Gastroesophageal sphincter (tissue), 4 donors: ENCODE measurements around the gene HCFC1. TPM values are rescaled to one million over a fixed set of nuclear protein-coding genes. Genes with fewer than 3 reads are reported as not detected.
A peak's percentile ranks its signal among the peaks of the same experiment; 100 is the strongest.

Source experiments
- ATAC-seq: fragments of 150-250 bp; one replicate; pipeline ENCODE4 v1.9.1; 2016; ENCODE audit warnings: mild to moderate bottlenecking, moderate library complexity
- H3K27ac ChIP-seq, 4 donors: fragments of 200-600 bp; sonication (generic) in 3 of 4; 1 replicate in 3 of 4; 2 replicates in 1 of 4; pipeline ENCODE4 v1.5.1; 2016 to 2019
- H3K27me3 ChIP-seq: fragments of 200-600 bp; sonication (generic); one replicate; pipeline ENCODE4 v1.5.1; 2019
- H3K36me3 ChIP-seq, 2 donors: fragments of 200-600 bp; sonication (generic); one replicate each; pipeline ENCODE4 v1.5.1; 2019; ENCODE audit warnings: control low read depth in 1 of 2
- H3K4me1 ChIP-seq, 3 donors: fragments of 200-600 bp; sonication (generic); 1 replicate in 2 of 3; 2 replicates in 1 of 3; pipeline ENCODE4 v1.5.1; 2016 to 2019; ENCODE audit warnings: control low read depth in 2 of 3
- H3K4me3 ChIP-seq, 2 donors: fragments of 200-600 bp; sonication (generic); one replicate each; pipeline ENCODE4 v1.5.1; 2019; ENCODE audit warnings: mild to moderate bottlenecking in 1 of 2, moderate library complexity in 1 of 2
- H3K9me3 ChIP-seq, 3 donors: fragments of 200-600 bp; sonication (generic); one replicate each; pipeline ENCODE4 v1.5.1; 2017 to 2019; ENCODE audit warnings: control low read depth in 2 of 3
- CTCF ChIP-seq, 4 experiments: fragments of 200-600 bp in 2 of 4; fragments of 450-650 bp in 2 of 4; sonication (generic) in 1 of 4; IDR thresholded peaks; one replicate each; pipeline ENCODE4 v1.5.1; 2017 to 2019; ENCODE audit warnings: antibody characterized with exemption in 4 of 4, mild to moderate bottlenecking in 2 of 4, moderate library complexity in 2 of 4
- EP300 ChIP-seq: sonication (generic); formaldehyde crosslinking; IDR thresholded peaks from one replicate; pipeline ENCODE4 v1.6.1; 2017; ENCODE audit warnings: antibody characterized with exemption, mild to moderate bottlenecking
- POLR2A ChIP-seq, 2 donors: fragments of 450-650 bp; IDR thresholded peaks; one replicate each; pipeline ENCODE4 v1.6.1; 2017; ENCODE audit warnings: antibody characterized with exemption in 2 of 2, mild to moderate bottlenecking in 2 of 2, moderate library complexity in 1 of 2
- POLR2AphosphoS5 ChIP-seq: sonication (generic); formaldehyde crosslinking; IDR thresholded peaks from one replicate; pipeline ENCODE4 v1.6.1; 2017; ENCODE audit warnings: antibody characterized with exemption
- WGBS, 2 donors: methylation state at CpG; one replicate each; pipeline ENCODE4 v1.1.5; 2018; ENCODE audit warnings: low coverage in 1 of 2; 5-methylcytosine and 5-hydroxymethylcytosine counted together
- total RNA-seq, 4 donors: library from RNA; depleted of rRNA; stranded (reverse); fragments of >200 nt; gene quantifications; one replicate each; pipeline ENCODE4 v1.1.0, GENCODE V29; 2016

Gene HCFC1
- total RNA-seq, 4 donors from 2014 or later, result 32.9 to 94.4 (median 43.1) TPM

- Histone ChIP-seq H3K36me3 (peaks cover 0 to 16% of the 10 kb centered on the region in 2 donors), H3K4me1 (peaks cover 0 to 78% (median 21%) of the 10 kb centered on the region in 3 donors), H3K27ac (peak within 1 kb of the TSS; percentile 88 to 96 (median 91)), H3K4me3 (peak within 1 kb of the TSS in 1 of 2 donors; percentile 62), H3K9me3 (no peaks in the 10 kb centered on the region), H3K27me3 (no peaks in the 10 kb centered on the region)
- ATAC-seq, result no peak
- TF ChIP-seq EP300 (no peak), POLR2AphosphoS5 (no peak), POLR2A (IDR thresholded peaks at IDR 0.05) (no peak), CTCF (IDR thresholded peaks at IDR 0.05) (no peak)
- WGBS, 2 donors, result 60% methylated on average over 1 of the region's 59 CpGs; no CpG with 5 or more reads in 1 of the 2 donors
Observed at GRCh38 chrX:153925739-153926551, 45.7 kb downstream of the HCFC1 start, which contains the start of gene ARHGAP4. TSS of gene ARHGAP4 (minus strand) at chrX:153926264. CDS start at chrX:153926202, 62 bp downstream.

- no peak for ATAC-seq
- peaks cover 0 to 83% (median 21%) of the 10 kb centered on the region in 3 donors for H3K4me1 ChIP-seq
- peak overlapping the region in 3 of 4 donors; percentile 88 to 92 (median 90) for H3K27ac ChIP-seq
Observed at GRCh38 chrX:153925387-153925738, 46.3 kb downstream of the HCFC1 start.

GRCh38 chrX:153924149-153924861, 47.3 kb downstream of the HCFC1 start:
- no peaks in the 10 kb centered on the region for H3K36me3 ChIP-seq
- H3K27ac ChIP-seq, result peak overlapping the region in 3 of 4 donors; percentile 14 to 43 (median 32)
- H3K9me3 ChIP-seq, result no peaks in the 10 kb centered on the region
- H3K4me3 ChIP-seq, result peak overlapping the region in 1 of 2 donors; percentile 62
- no peaks in the 10 kb centered on the region for H3K27me3 ChIP-seq
- peaks cover 0 to 75% (median 21%) of the 10 kb centered on the region in 3 donors for H3K4me1 ChIP-seq
- TF ChIP-seq POLR2AphosphoS5, result peak; percentile 23
- TF ChIP-seq EP300, result no peak
- TF ChIP-seq CTCF (IDR thresholded peaks at IDR 0.05), result peak in 2 of 4 experiments; percentile 29 to 32
- 0% methylated on average over 1 of the region's 14 CpGs; no CpG with 5 or more reads in 1 of the 2 donors for WGBS, 2 donors
- no peak for ATAC-seq

More at GRCh38 chrX:153925387-153925738, 46.3 kb downstream of the HCFC1 start:
- Histone ChIP-seq H3K4me3 (peak overlapping the region in 1 of 2 donors; percentile 62), H3K27me3 (no peaks in the 10 kb centered on the region), H3K9me3 (no peaks in the 10 kb centered on the region), H3K36me3 (peaks cover 0 to 10% of the 10 kb centered on the region in 2 donors)
- no peak for TF ChIP-seq POLR2AphosphoS5
- no peak for TF ChIP-seq CTCF (IDR thresholded peaks at IDR 0.05)
- TF ChIP-seq EP300, result no peak
- no peak for TF ChIP-seq POLR2A (IDR thresholded peaks at IDR 0.05)
- WGBS, 2 donors, result no CpG with 5 or more reads among the region's 4 CpGs

- Histone ChIP-seq H3K4me1 (peaks cover 0 to 66% (median 21%) of the 10 kb centered on the region in 3 donors), H3K9me3 (no peaks in the 10 kb centered on the region), H3K27me3 (no peaks in the 10 kb centered on the region), H3K36me3 (no peaks in the 10 kb centered on the region), H3K4me3 (no peak overlapping the region), H3K27ac (peak overlapping the region in 3 of 4 donors; percentile 14 to 57 (median 43))
- peak; percentile 66 for ATAC-seq
- 60 to 63% methylated on average over 1 to 5 of the region's 25 CpGs for WGBS, 2 donors
- TF ChIP-seq EP300, result no peak
- TF ChIP-seq CTCF (IDR thresholded peaks at IDR 0.05), result peak in 3 of 4 experiments; percentile 28 to 62 (median 33)
Observed at GRCh38 chrX:153922932-153923857, 48.4 kb downstream of the HCFC1 start.
